Panc1 (cell line): ENCODE data around the gene BTRC.

ENCODE experiments used
- TF ChIP-seq, protein P1 (sequence below): fragments of 450-650 bp; IDR thresholded peaks from 2 replicates; pipeline ENCODE4 v1.5.1; 2017; ENCODE audit warnings: mild to moderate bottlenecking
- TF ChIP-seq, protein P2 (sequence below), 2 experiments: IDR thresholded peaks; 2 replicates each; pipeline ENCODE4 v1.6.1; 2011 to 2012; ENCODE audit warnings: low read depth in 2 of 2, control low read depth in 1 of 2, low read length in 1 of 2, mild to moderate bottlenecking in 1 of 2, moderate library complexity in 1 of 2; ENCODE audit not compliant: insufficient read depth in 1 of 2

DNA sequence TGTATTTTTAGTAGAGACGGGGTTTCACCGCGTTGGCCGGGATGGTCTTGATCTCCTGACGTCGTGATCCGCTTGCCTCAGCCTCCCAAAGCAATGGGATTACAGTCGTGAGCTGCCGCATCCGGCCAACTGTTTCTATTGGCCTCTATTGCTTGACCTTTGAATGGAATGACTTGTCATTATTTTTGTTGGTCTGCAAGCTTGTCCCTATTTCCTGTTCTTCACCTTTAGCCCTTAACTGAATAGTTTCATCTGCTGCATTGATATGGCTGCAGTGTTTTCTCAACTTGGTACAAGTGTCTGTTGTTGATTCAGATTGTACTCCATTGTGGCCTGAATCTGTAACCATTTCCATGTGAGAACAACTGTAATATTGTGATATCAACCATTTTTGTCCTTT, 128.6 kb downstream of the BTRC start:
- TF ChIP-seq, protein P1, sequence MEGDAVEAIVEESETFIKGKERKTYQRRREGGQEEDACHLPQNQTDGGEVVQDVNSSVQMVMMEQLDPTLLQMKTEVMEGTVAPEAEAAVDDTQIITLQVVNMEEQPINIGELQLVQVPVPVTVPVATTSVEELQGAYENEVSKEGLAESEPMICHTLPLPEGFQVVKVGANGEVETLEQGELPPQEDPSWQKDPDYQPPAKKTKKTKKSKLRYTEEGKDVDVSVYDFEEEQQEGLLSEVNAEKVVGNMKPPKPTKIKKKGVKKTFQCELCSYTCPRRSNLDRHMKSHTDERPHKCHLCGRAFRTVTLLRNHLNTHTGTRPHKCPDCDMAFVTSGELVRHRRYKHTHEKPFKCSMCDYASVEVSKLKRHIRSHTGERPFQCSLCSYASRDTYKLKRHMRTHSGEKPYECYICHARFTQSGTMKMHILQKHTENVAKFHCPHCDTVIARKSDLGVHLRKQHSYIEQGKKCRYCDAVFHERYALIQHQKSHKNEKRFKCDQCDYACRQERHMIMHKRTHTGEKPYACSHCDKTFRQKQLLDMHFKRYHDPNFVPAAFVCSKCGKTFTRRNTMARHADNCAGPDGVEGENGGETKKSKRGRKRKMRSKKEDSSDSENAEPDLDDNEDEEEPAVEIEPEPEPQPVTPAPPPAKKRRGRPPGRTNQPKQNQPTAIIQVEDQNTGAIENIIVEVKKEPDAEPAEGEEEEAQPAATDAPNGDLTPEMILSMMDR: no peak
- TF ChIP-seq, protein P2, sequence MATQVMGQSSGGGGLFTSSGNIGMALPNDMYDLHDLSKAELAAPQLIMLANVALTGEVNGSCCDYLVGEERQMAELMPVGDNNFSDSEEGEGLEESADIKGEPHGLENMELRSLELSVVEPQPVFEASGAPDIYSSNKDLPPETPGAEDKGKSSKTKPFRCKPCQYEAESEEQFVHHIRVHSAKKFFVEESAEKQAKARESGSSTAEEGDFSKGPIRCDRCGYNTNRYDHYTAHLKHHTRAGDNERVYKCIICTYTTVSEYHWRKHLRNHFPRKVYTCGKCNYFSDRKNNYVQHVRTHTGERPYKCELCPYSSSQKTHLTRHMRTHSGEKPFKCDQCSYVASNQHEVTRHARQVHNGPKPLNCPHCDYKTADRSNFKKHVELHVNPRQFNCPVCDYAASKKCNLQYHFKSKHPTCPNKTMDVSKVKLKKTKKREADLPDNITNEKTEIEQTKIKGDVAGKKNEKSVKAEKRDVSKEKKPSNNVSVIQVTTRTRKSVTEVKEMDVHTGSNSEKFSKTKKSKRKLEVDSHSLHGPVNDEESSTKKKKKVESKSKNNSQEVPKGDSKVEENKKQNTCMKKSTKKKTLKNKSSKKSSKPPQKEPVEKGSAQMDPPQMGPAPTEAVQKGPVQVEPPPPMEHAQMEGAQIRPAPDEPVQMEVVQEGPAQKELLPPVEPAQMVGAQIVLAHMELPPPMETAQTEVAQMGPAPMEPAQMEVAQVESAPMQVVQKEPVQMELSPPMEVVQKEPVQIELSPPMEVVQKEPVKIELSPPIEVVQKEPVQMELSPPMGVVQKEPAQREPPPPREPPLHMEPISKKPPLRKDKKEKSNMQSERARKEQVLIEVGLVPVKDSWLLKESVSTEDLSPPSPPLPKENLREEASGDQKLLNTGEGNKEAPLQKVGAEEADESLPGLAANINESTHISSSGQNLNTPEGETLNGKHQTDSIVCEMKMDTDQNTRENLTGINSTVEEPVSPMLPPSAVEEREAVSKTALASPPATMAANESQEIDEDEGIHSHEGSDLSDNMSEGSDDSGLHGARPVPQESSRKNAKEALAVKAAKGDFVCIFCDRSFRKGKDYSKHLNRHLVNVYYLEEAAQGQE (IDR thresholded peaks at IDR 0.05; ENCODE audit: insufficient read depth in 1 of 2, low read depth in 2 of 2, low read length in 1 of 2): no peak
